ENCODE measurements around the gene SBNO2. TPM values are rescaled to one million over a fixed set of nuclear protein-coding genes. Genes with fewer than 3 reads are reported as not detected.

Gene SBNO2
- total and polyA plus RNA-seq, 4 donors: 2.2 to 25.0 (median 15.0) TPM

GRCh38 chr19:1113030-1113985 is 60.8 kb downstream of the SBNO2 start:
- Histone ChIP-seq H3K27ac (ENCODE audit: low read depth in 1 of 2, low read length in 2 of 2) (peak overlapping the region; percentile 66 to 81), H3K9me3 (ENCODE audit: control insufficient read depth in 4 of 4, low read length in 3 of 4) (no peaks in the 10 kb centered on the region), H3K4me1 (ENCODE audit: control insufficient read depth in 4 of 4, insufficient read depth in 4 of 4, low read length in 3 of 4) (peaks cover 8 to 21% (median 18%) of the 10 kb centered on the region in 4 donors), H3K4me3 (ENCODE audit: low read depth in 1 of 3, low read length in 3 of 3) (no peak overlapping the region), H3K36me3 (ENCODE audit: control insufficient read depth in 4 of 4, insufficient read depth in 3 of 4, low read depth in 1 of 4, low read length in 3 of 4) (peaks cover 8 to 52% (median 36%) of the 10 kb centered on the region in 4 donors), H3K9ac (ENCODE audit: low read depth in 1 of 2, low read length in 2 of 2) (peak overlapping the region in 1 of 2 donors; percentile 64), H3K27me3 (ENCODE audit: control insufficient read depth in 4 of 4, insufficient read depth in 4 of 4, low read length in 3 of 4) (no peaks in the 10 kb centered on the region)
- 22% methylated on average over 44 of the region's 44 CpGs for WGBS
- TF ChIP-seq EGR1 (IDR thresholded peaks at IDR 0.05; ENCODE audit: low read depth in 2 of 2): no peak
- TF ChIP-seq, protein P1, sequence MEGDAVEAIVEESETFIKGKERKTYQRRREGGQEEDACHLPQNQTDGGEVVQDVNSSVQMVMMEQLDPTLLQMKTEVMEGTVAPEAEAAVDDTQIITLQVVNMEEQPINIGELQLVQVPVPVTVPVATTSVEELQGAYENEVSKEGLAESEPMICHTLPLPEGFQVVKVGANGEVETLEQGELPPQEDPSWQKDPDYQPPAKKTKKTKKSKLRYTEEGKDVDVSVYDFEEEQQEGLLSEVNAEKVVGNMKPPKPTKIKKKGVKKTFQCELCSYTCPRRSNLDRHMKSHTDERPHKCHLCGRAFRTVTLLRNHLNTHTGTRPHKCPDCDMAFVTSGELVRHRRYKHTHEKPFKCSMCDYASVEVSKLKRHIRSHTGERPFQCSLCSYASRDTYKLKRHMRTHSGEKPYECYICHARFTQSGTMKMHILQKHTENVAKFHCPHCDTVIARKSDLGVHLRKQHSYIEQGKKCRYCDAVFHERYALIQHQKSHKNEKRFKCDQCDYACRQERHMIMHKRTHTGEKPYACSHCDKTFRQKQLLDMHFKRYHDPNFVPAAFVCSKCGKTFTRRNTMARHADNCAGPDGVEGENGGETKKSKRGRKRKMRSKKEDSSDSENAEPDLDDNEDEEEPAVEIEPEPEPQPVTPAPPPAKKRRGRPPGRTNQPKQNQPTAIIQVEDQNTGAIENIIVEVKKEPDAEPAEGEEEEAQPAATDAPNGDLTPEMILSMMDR (IDR thresholded peaks at IDR 0.05; ENCODE audit: low read depth, low read length, missing input control): peak; percentile 80
- peak; percentile 30 for TF ChIP-seq YY1 (IDR thresholded peaks at IDR 0.05)
- peak; percentile 74 for TF ChIP-seq SP1 (IDR thresholded peaks at IDR 0.05)
- TF ChIP-seq JUND (IDR thresholded peaks at IDR 0.05): no peak
- TF ChIP-seq ATF3 (IDR thresholded peaks at IDR 0.05): no peak
- TF ChIP-seq NR2F2 (IDR thresholded peaks at IDR 0.05): peak; percentile 36
- TF ChIP-seq RXRA (IDR thresholded peaks at IDR 0.05): peak; percentile 65 to 72
- TF ChIP-seq, protein P2, sequence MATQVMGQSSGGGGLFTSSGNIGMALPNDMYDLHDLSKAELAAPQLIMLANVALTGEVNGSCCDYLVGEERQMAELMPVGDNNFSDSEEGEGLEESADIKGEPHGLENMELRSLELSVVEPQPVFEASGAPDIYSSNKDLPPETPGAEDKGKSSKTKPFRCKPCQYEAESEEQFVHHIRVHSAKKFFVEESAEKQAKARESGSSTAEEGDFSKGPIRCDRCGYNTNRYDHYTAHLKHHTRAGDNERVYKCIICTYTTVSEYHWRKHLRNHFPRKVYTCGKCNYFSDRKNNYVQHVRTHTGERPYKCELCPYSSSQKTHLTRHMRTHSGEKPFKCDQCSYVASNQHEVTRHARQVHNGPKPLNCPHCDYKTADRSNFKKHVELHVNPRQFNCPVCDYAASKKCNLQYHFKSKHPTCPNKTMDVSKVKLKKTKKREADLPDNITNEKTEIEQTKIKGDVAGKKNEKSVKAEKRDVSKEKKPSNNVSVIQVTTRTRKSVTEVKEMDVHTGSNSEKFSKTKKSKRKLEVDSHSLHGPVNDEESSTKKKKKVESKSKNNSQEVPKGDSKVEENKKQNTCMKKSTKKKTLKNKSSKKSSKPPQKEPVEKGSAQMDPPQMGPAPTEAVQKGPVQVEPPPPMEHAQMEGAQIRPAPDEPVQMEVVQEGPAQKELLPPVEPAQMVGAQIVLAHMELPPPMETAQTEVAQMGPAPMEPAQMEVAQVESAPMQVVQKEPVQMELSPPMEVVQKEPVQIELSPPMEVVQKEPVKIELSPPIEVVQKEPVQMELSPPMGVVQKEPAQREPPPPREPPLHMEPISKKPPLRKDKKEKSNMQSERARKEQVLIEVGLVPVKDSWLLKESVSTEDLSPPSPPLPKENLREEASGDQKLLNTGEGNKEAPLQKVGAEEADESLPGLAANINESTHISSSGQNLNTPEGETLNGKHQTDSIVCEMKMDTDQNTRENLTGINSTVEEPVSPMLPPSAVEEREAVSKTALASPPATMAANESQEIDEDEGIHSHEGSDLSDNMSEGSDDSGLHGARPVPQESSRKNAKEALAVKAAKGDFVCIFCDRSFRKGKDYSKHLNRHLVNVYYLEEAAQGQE (IDR thresholded peaks at IDR 0.05): peak; percentile 38
- peak; percentile 27 for TF ChIP-seq FOXA1 (IDR thresholded peaks at IDR 0.05)
- no peak for TF ChIP-seq GABPA (IDR thresholded peaks at IDR 0.05 in 1 of 2, conservative IDR thresholded peaks at IDR 0.05 in 1 of 2)
- no peak for TF ChIP-seq TAF1 (conservative IDR thresholded peaks at IDR 0.05)
- TF ChIP-seq HNF4A (conservative IDR thresholded peaks at IDR 0.05): peak in 1 of 2 donors; percentile 58
- TF ChIP-seq HNF4G (IDR thresholded peaks at IDR 0.05): no peak
- peak; percentile 87 to 91 for TF ChIP-seq RAD21 (IDR thresholded peaks at IDR 0.05)
- TF ChIP-seq FOXA2 (IDR thresholded peaks at IDR 0.05): no peak
- TF ChIP-seq MAX (IDR thresholded peaks at IDR 0.05): no peak
- TF ChIP-seq, protein P3, sequence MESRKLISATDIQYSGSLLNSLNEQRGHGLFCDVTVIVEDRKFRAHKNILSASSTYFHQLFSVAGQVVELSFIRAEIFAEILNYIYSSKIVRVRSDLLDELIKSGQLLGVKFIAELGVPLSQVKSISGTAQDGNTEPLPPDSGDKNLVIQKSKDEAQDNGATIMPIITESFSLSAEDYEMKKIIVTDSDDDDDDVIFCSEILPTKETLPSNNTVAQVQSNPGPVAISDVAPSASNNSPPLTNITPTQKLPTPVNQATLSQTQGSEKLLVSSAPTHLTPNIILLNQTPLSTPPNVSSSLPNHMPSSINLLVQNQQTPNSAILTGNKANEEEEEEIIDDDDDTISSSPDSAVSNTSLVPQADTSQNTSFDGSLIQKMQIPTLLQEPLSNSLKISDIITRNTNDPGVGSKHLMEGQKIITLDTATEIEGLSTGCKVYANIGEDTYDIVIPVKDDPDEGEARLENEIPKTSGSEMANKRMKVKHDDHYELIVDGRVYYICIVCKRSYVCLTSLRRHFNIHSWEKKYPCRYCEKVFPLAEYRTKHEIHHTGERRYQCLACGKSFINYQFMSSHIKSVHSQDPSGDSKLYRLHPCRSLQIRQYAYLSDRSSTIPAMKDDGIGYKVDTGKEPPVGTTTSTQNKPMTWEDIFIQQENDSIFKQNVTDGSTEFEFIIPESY (IDR thresholded peaks at IDR 0.05): no peak
- DNase-seq (ENCODE audit: low spot score): peak; percentile 99

Data from liver (tissue), 9 donors.